Ureter (tissue), 1 donor: ENCODE data around the gene DNTTIP2. TPM values are rescaled to one million over a fixed set of nuclear protein-coding genes. Genes with fewer than 3 reads are reported as not detected.

ENCODE experiments used
- total RNA-seq: library from RNA; stranded (reverse); gene quantifications from one replicate; pipeline ENCODE4 v1.2.4, GENCODE V29; 2023
- donor health status: DM: yes; HTN: yes; CAD: no.

DNTTIP2 gene
- total RNA-seq, 1 donor from 2014 or later, result 60.4 TPM

Other genes starting within 250 kb of the DNTTIP2 start
- gene BCAR3, start 197.4 kb downstream of the DNTTIP2 start, total RNA-seq, result 26.7 TPM
- 12.6 TPM for gene GCLM, start 30.2 kb upstream of the DNTTIP2 start, total RNA-seq
- gene ABCA4, start 241.9 kb upstream of the DNTTIP2 start, total RNA-seq, result 1.8 TPM